ENCODE measurements around the gene HSD17B12. TPM values are rescaled to one million over a fixed set of nuclear protein-coding genes. Genes with fewer than 3 reads are reported as not detected.

The HSD17B12 gene
- polyA plus RNA-seq, 1 donor from 2014 or later: 58.8 TPM

DNA sequence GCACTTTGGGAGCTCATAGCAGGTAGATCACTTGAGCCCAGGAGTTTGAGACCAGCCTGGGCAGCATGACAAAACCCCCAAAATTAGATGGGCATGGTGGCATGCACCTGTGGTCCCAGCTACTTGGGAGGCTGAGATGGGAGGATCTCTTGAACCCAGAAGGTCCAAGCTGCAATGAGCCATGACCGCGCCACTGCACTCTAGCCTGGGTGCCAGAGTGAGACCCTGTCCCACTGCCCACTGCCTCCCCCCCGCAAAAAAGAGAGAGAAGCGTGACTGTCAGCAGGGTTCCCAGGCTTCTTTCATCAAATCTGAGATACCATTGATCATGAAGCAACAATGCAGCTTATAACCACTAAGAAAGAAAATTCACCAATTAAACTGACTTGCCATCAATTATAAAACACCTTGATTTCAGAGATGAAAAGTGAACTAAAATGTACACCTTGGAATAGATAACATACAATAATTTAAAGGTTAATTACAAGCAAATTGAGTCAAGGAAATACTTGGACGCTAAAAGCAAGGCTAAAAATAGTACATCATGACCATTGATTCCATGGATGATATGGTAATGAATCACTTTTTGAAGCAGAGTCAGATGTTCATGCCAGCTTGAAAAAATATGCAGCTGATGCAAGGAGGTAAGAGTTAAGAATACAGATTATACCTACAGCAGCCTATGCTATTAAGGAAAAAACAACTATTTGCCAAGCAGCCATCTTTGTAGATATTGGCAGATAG lies 109.3 kb downstream of the HSD17B12 start:
- H2AFZ ChIP-seq (ENCODE audit: low read depth, low read length): no peak overlapping the region
- no peak overlapping the region for H3K27ac ChIP-seq (ENCODE audit: low read length)
- no peak overlapping the region for H3K9ac ChIP-seq (ENCODE audit: low read length)
- H3K9me2 ChIP-seq (ENCODE audit: insufficient read depth, low read length): no peaks in the 10 kb centered on the region
- no peaks in the 10 kb centered on the region for H4K20me1 ChIP-seq (ENCODE audit: insufficient read depth)
- no peak overlapping the region for H3K4me2 ChIP-seq (ENCODE audit: low read length)
- H3K27me3 ChIP-seq (ENCODE audit: insufficient read depth, low read depth, low read length): no peaks in the 10 kb centered on the region
- TF ChIP-seq EZH2 (IDR thresholded peaks at IDR 0.05; ENCODE audit: borderline replicate concordance, insufficient read depth, low read length, poor library complexity, severe bottlenecking): no peak
- TF ChIP-seq, protein P1, sequence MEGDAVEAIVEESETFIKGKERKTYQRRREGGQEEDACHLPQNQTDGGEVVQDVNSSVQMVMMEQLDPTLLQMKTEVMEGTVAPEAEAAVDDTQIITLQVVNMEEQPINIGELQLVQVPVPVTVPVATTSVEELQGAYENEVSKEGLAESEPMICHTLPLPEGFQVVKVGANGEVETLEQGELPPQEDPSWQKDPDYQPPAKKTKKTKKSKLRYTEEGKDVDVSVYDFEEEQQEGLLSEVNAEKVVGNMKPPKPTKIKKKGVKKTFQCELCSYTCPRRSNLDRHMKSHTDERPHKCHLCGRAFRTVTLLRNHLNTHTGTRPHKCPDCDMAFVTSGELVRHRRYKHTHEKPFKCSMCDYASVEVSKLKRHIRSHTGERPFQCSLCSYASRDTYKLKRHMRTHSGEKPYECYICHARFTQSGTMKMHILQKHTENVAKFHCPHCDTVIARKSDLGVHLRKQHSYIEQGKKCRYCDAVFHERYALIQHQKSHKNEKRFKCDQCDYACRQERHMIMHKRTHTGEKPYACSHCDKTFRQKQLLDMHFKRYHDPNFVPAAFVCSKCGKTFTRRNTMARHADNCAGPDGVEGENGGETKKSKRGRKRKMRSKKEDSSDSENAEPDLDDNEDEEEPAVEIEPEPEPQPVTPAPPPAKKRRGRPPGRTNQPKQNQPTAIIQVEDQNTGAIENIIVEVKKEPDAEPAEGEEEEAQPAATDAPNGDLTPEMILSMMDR (IDR thresholded peaks at IDR 0.05; ENCODE audit: poor library complexity, severe bottlenecking): no peak
- TF ChIP-seq RAD21 (conservative IDR thresholded peaks at IDR 0.05): no peak
- TF ChIP-seq EP300 (conservative IDR thresholded peaks at IDR 0.05; ENCODE audit: poor library complexity, severe bottlenecking): no peak
- TF ChIP-seq TAF1 (IDR thresholded peaks at IDR 0.05; ENCODE audit: low read depth): no peak
- no peak for TF ChIP-seq SMC3 (conservative IDR thresholded peaks at IDR 0.05; ENCODE audit: poor library complexity)
- H3K36me3 ChIP-seq (ENCODE audit: insufficient read depth, low read length): no peaks in the 10 kb centered on the region
- no peaks in the 10 kb centered on the region for H3F3A ChIP-seq (ENCODE audit: insufficient read depth, low read length, poor library complexity, severe bottlenecking)
- no peak overlapping the region for H3K4me3 ChIP-seq (ENCODE audit: low read length)
- H3K79me2 ChIP-seq (replicated peaks; ENCODE audit: insufficient read depth, low read length): no peaks in the 10 kb centered on the region
- H3K9me3 ChIP-seq (ENCODE audit: low read length): no peaks in the 10 kb centered on the region

DNA sequence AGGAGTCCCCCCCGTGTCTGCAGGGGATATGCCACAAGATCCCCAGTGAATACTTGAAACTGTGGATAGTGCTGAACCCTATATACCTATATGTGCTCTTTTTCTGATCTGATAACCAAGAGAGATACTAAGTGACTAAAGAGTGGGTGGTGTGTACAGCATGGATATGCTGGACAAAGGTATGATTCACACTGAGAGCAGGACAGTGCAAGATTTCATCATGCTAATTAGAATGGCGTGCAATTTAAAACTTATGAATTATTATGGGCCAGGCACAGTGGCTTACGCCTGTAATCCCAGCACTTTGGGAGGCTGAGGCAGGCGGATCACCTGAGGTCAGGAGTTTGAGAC lies 109.9 kb downstream of the HSD17B12 start:
- TF ChIP-seq, protein P1 (IDR thresholded peaks at IDR 0.05; ENCODE audit: poor library complexity, severe bottlenecking): no peak
- TF ChIP-seq SMC3 (conservative IDR thresholded peaks at IDR 0.05; ENCODE audit: poor library complexity): no peak
- TF ChIP-seq TAF1 (IDR thresholded peaks at IDR 0.05; ENCODE audit: low read depth): no peak
- TF ChIP-seq MXI1 (conservative IDR thresholded peaks at IDR 0.05; ENCODE audit: poor library complexity, severe bottlenecking): no peak
- no peak for TF ChIP-seq RAD21 (conservative IDR thresholded peaks at IDR 0.05)
- TF ChIP-seq EP300 (conservative IDR thresholded peaks at IDR 0.05; ENCODE audit: poor library complexity, severe bottlenecking): no peak
- no peak for TF ChIP-seq EZH2 (IDR thresholded peaks at IDR 0.05; ENCODE audit: borderline replicate concordance, insufficient read depth, low read length, poor library complexity, severe bottlenecking)
- TF ChIP-seq, protein P2, sequence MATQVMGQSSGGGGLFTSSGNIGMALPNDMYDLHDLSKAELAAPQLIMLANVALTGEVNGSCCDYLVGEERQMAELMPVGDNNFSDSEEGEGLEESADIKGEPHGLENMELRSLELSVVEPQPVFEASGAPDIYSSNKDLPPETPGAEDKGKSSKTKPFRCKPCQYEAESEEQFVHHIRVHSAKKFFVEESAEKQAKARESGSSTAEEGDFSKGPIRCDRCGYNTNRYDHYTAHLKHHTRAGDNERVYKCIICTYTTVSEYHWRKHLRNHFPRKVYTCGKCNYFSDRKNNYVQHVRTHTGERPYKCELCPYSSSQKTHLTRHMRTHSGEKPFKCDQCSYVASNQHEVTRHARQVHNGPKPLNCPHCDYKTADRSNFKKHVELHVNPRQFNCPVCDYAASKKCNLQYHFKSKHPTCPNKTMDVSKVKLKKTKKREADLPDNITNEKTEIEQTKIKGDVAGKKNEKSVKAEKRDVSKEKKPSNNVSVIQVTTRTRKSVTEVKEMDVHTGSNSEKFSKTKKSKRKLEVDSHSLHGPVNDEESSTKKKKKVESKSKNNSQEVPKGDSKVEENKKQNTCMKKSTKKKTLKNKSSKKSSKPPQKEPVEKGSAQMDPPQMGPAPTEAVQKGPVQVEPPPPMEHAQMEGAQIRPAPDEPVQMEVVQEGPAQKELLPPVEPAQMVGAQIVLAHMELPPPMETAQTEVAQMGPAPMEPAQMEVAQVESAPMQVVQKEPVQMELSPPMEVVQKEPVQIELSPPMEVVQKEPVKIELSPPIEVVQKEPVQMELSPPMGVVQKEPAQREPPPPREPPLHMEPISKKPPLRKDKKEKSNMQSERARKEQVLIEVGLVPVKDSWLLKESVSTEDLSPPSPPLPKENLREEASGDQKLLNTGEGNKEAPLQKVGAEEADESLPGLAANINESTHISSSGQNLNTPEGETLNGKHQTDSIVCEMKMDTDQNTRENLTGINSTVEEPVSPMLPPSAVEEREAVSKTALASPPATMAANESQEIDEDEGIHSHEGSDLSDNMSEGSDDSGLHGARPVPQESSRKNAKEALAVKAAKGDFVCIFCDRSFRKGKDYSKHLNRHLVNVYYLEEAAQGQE (IDR thresholded peaks at IDR 0.05; ENCODE audit: borderline replicate concordance): no peak
- no peak for TF ChIP-seq POLR2AphosphoS5 (IDR thresholded peaks at IDR 0.05)
- Histone ChIP-seq H3K79me2 (replicated peaks; ENCODE audit: insufficient read depth, low read length) (no peaks in the 10 kb centered on the region), H3K9me3 (ENCODE audit: low read length) (no peaks in the 10 kb centered on the region), H3K9ac (ENCODE audit: low read length) (no peak overlapping the region), H2AFZ (ENCODE audit: low read depth, low read length) (no peak overlapping the region), H3K27ac (ENCODE audit: low read length) (no peak overlapping the region), H3K9me2 (ENCODE audit: insufficient read depth, low read length) (no peaks in the 10 kb centered on the region), H4K20me1 (ENCODE audit: insufficient read depth) (no peaks in the 10 kb centered on the region), H3K4me3 (ENCODE audit: low read length) (no peak overlapping the region), H3K27me3 (ENCODE audit: insufficient read depth, low read depth, low read length) (no peaks in the 10 kb centered on the region), H3K36me3 (ENCODE audit: insufficient read depth, low read length) (no peaks in the 10 kb centered on the region), H3K4me2 (ENCODE audit: low read length) (no peak overlapping the region), H3F3A (ENCODE audit: insufficient read depth, low read length, poor library complexity, severe bottlenecking) (no peaks in the 10 kb centered on the region)

Data from neural cell (in vitro differentiated cells).